ENCODE measurements around the gene IRAK2.

IRAK2 gene

GRCh38 chr3:10188804-10189556, 24.3 kb downstream of the IRAK2 start:
- Histone ChIP-seq H3K4me3 (ENCODE audit: low read depth, low read length, poor library complexity, severe bottlenecking) (no peak overlapping the region), H2AFZ (ENCODE audit: low read length) (no peak overlapping the region), H3K9ac (ENCODE audit: low read length) (no peak overlapping the region; the same call in 1 of the 2 replicates), H4K20me1 (ENCODE audit: insufficient read depth, low read length) (no peaks in the 10 kb centered on the region), H3K9me3 (ENCODE audit: low read length) (no peaks in the 10 kb centered on the region), H3K4me1 (ENCODE audit: insufficient read depth, low read length, severe bottlenecking) (peaks cover 77% of the 10 kb centered on the region), H3K4me2 (ENCODE audit: low read length) (peak overlapping the region; percentile 22; the same call in 1 of the 2 replicates), H3K27me3 (ENCODE audit: insufficient read depth, low read length) (no peaks in the 10 kb centered on the region), H3K36me3 (ENCODE audit: insufficient read depth, low read length) (peaks cover 23% of the 10 kb centered on the region; the same call in 1 of the 2 replicates), H3K9me2 (ENCODE audit: low read depth, low read length) (no peaks in the 10 kb centered on the region), H3K27ac (ENCODE audit: low read depth, low read length, poor library complexity, severe bottlenecking) (peak overlapping the region; percentile 98), H3F3A (ENCODE audit: insufficient read depth, low read length) (0 out of 2 replicates have a peak, but pooled peaks cover 2% of the 10 kb centered on the region), H3K79me2 (ENCODE audit: insufficient read depth, low read length) (no peaks in the 10 kb centered on the region)
- TF ChIP-seq CTCF (IDR thresholded peaks at IDR 0.05; ENCODE audit: low read length) (no peak), EZH2 (IDR thresholded peaks at IDR 0.05; ENCODE audit: borderline replicate concordance, low read length) (no peak)

GRCh38 chr3:10189557-10190354, 25.0 kb downstream of the IRAK2 start:
- Histone ChIP-seq H3K4me3 (ENCODE audit: low read depth, low read length, poor library complexity, severe bottlenecking) (no peak overlapping the region), H3K27ac (ENCODE audit: low read depth, low read length, poor library complexity, severe bottlenecking) (peak overlapping the region; percentile 98)

More at GRCh38 chr3:10189557-10190354, 25.0 kb downstream of the IRAK2 start:
- H3K4me2 ChIP-seq (ENCODE audit: low read length) = peak overlapping the region; percentile 22; the same call in 1 of the 2 replicates
- peaks cover 17% of the 10 kb centered on the region; the same call in 1 of the 2 replicates for H3K36me3 ChIP-seq (ENCODE audit: insufficient read depth, low read length)
- H3K79me2 ChIP-seq (ENCODE audit: insufficient read depth, low read length) = no peaks in the 10 kb centered on the region
- H3K9me3 ChIP-seq (ENCODE audit: low read length) = no peaks in the 10 kb centered on the region
- peaks cover 79% of the 10 kb centered on the region for H3K4me1 ChIP-seq (ENCODE audit: insufficient read depth, low read length, severe bottlenecking)
- H3F3A ChIP-seq (ENCODE audit: insufficient read depth, low read length) = 0 out of 2 replicates have a peak, but pooled peaks cover 2% of the 10 kb centered on the region
- TF ChIP-seq EZH2 (IDR thresholded peaks at IDR 0.05; ENCODE audit: borderline replicate concordance, low read length) = no peak
- peak; percentile 24; the same call in 1 of the 2 replicates for TF ChIP-seq CTCF (IDR thresholded peaks at IDR 0.05; ENCODE audit: low read length)
- H2AFZ ChIP-seq (ENCODE audit: low read length) = no peak overlapping the region
- no peaks in the 10 kb centered on the region for H3K9me2 ChIP-seq (ENCODE audit: low read depth, low read length)
- H3K9ac ChIP-seq (ENCODE audit: low read length) = no peak overlapping the region; the same call in 1 of the 2 replicates
- no peaks in the 10 kb centered on the region for H3K27me3 ChIP-seq (ENCODE audit: insufficient read depth, low read length)
- no peaks in the 10 kb centered on the region for H4K20me1 ChIP-seq (ENCODE audit: insufficient read depth, low read length)

Measured in OCI-LY1 (cell line).